ENCODE measurements around the gene TH.

TH gene

GRCh38 chr11:2197771-2198520 lies 26.3 kb upstream of the TH start:
- in situ Hi-C loops (cut with MboI; ENCODE audit: low sequenced_read_pairs) = loop anchor here (25.0 kb wide), 2 partner anchors 314 to 689 kb away; partner anchors contain the start of gene CDKN1C

GRCh38 chr11:2196970-2197770 lies 25.6 kb upstream of the TH start:
- in situ Hi-C loops (cut with MboI; ENCODE audit: low sequenced_read_pairs) = loop anchor here (25.0 kb wide), 2 partner anchors 315 to 690 kb away; partner anchors contain the start of gene CDKN1C

GRCh38 chr11:2195756-2196088 lies 24.1 kb upstream of the TH start:
- in situ Hi-C loops (cut with MboI; ENCODE audit: low sequenced_read_pairs) = loop anchor here (25.0 kb wide), 2 partner anchors 317 to 692 kb away; partner anchors contain the start of gene CDKN1C

GRCh38 chr11:2194877-2195755 lies 23.5 kb upstream of the TH start:
- in situ Hi-C loops (cut with MboI; ENCODE audit: low sequenced_read_pairs) = loop anchor here (5.0 to 25.0 kb wide), 3 partner anchors 222 to 692 kb away; partner anchors contain the start of gene CDKN1C

GRCh38 chr11:2193888-2194595 lies 22.4 kb upstream of the TH start:
- in situ Hi-C loops (cut with MboI; ENCODE audit: low sequenced_read_pairs) = loop anchor here (5.0 to 25.0 kb wide), 3 partner anchors 223 to 693 kb away; partner anchors contain the start of gene CDKN1C

- in situ Hi-C loops (cut with MboI; ENCODE audit: low sequenced_read_pairs) = loop anchor here (5.0 to 25.0 kb wide), 3 partner anchors 224 to 694 kb away; partner anchors contain the start of gene CDKN1C
Observed at GRCh38 chr11:2193099-2193887, 21.7 kb upstream of the TH start.

GRCh38 chr11:2192435-2192834 lies 20.8 kb upstream of the TH start:
- in situ Hi-C loops (cut with MboI; ENCODE audit: low sequenced_read_pairs) = loop anchor here (5.0 to 25.0 kb wide), 3 partner anchors 225 to 695 kb away; partner anchors contain the start of gene CDKN1C

GRCh38 chr11:2191883-2192282 lies 20.3 kb upstream of the TH start:
- in situ Hi-C loops (cut with MboI; ENCODE audit: low sequenced_read_pairs) = loop anchor here (5.0 to 25.0 kb wide), 3 partner anchors 225 to 695 kb away; partner anchors contain the start of gene CDKN1C

GRCh38 chr11:2190657-2191471 lies 19.2 kb upstream of the TH start:
- in situ Hi-C loops (cut with MboI; ENCODE audit: low sequenced_read_pairs) = loop anchor here (5.0 to 25.0 kb wide), 3 partner anchors 226 to 696 kb away; partner anchors contain the start of gene CDKN1C

GRCh38 chr11:2189938-2190656 lies 18.5 kb upstream of the TH start:
- in situ Hi-C loops (cut with MboI; ENCODE audit: low sequenced_read_pairs) = loop anchor here (5.0 to 25.0 kb wide), 3 partner anchors 227 to 697 kb away; partner anchors contain the start of gene CDKN1C

- in situ Hi-C loops (cut with MboI; ENCODE audit: low sequenced_read_pairs) = loop anchor here (25.0 kb wide), 2 partner anchors 324 to 699 kb away; partner anchors contain the start of gene CDKN1C
Observed at GRCh38 chr11:2188745-2189144, 17.1 kb upstream of the TH start.

GRCh38 chr11:2187280-2187707 lies 15.7 kb upstream of the TH start:
- in situ Hi-C loops (cut with MboI; ENCODE audit: low sequenced_read_pairs) = loop anchor here (25.0 kb wide), 2 partner anchors 325 to 700 kb away; partner anchors contain the start of gene CDKN1C

- in situ Hi-C loops (cut with MboI; ENCODE audit: low sequenced_read_pairs) = loop anchor here (25.0 kb wide), 2 partner anchors 326 to 701 kb away; partner anchors contain the start of gene CDKN1C
Observed at GRCh38 chr11:2186669-2187279, 15.2 kb upstream of the TH start.

GRCh38 chr11:2185324-2186085 lies 13.9 kb upstream of the TH start:
- in situ Hi-C loops (cut with MboI; ENCODE audit: low sequenced_read_pairs) = loop anchor here (25.0 kb wide), 2 partner anchors 327 to 702 kb away; partner anchors contain the start of gene CDKN1C

GRCh38 chr11:2182692-2183474 lies 11.3 kb upstream of the TH start:
- in situ Hi-C loops (cut with MboI; ENCODE audit: low sequenced_read_pairs) = loop anchor here (25.0 kb wide), 2 partner anchors 329 to 704 kb away; partner anchors contain the start of gene CDKN1C

Data from HL-60/S4 (cell line).